GM10248 (cell line): ENCODE measurements around the gene CARS2.
A peak's percentile ranks its signal among the peaks of the same experiment; 100 is the strongest.

Experiments
- CTCF ChIA-PET: fragments of 300-600 bp; sonication (Branson Sonifier 250); formaldehyde crosslinking; extraction: SDS; loops from one replicate; lab custom pipeline; 2021; ENCODE audit warnings: antibody characterized with exemption; lab: Yijun Ruan, JAX
- POLR2A ChIA-PET: fragments of 350-650 bp; sonication (Branson Sonifier 250); formaldehyde crosslinking; extraction: SDS; loops from one replicate; lab custom pipeline; 2020; ENCODE audit warnings: antibody characterized with exemption; lab: Yijun Ruan, JAX
- DNase-seq: peaks from one replicate; pipeline ENCODE4 v3.0.0; 2012; ENCODE audit errors: extremely low spot score
- CTCF ChIP-seq: IDR thresholded peaks from 2 replicates; pipeline ENCODE4 v1.5.1; 2012; ENCODE audit warnings: mild to moderate bottlenecking, low read depth; ENCODE audit errors: extremely low read depth, missing control alignments, control extremely low read depth

The CARS2 gene

GRCh38 chr13:110646442-110647364, 59.2 kb downstream of the CARS2 start:
- no peak for DNase-seq
- TF ChIP-seq CTCF: no peak
- POLR2A ChIA-PET: interaction anchor here (0.6 to 1.1 kb wide), 2 partner anchors 69 to 70 kb away, joined by 3 to 6 read pairs; no protein-coding TSS in a partner anchor
- CTCF ChIA-PET: interaction anchor here (1.1 to 2.5 kb wide), 3 partner anchors 8 to 171 kb away, joined by 3 to 13 read pairs (median 4); no protein-coding TSS in a partner anchor

GRCh38 chr13:110645750-110646149, 60.2 kb downstream of the CARS2 start:
- TF ChIP-seq CTCF: no peak
- CTCF ChIA-PET: interaction anchor here (1.3 to 2.5 kb wide), 6 partner anchors 14 to 172 kb away, joined by 3 to 13 read pairs (median 4); no protein-coding TSS in a partner anchor
- no peak for DNase-seq
- POLR2A ChIA-PET: interaction anchor here (0.6 to 1.1 kb wide), 2 partner anchors 70 to 71 kb away, joined by 3 to 6 read pairs; no protein-coding TSS in a partner anchor

GRCh38 chr13:110644892-110645521, 60.9 kb downstream of the CARS2 start:
- CTCF ChIA-PET: interaction anchor here (0.9 to 2.5 kb wide), 13 partner anchors 9 to 173 kb away, joined by 3 to 13 read pairs (median 3); no protein-coding TSS in a partner anchor
- DNase-seq: peak; percentile 65
- POLR2A ChIA-PET: interaction anchor here (0.9 to 1.5 kb wide), 2 partner anchors 31 to 70 kb away, joined by 3 to 8 read pairs; no protein-coding TSS in a partner anchor

GRCh38 chr13:110643768-110644421, 62.0 kb downstream of the CARS2 start:
- ChIA-PET CTCF (interaction anchor here (0.8 to 2.5 kb wide), 10 partner anchors 8 to 174 kb away, joined by 3 to 13 read pairs (median 3); no protein-coding TSS in a partner anchor), POLR2A (interaction anchor here (0.9 to 1.5 kb wide), 2 partner anchors 32 to 71 kb away, joined by 3 to 8 read pairs; no protein-coding TSS in a partner anchor)
- DNase-seq: no peak
- TF ChIP-seq CTCF: no peak

More at GRCh38 chr13:110644892-110645521, 60.9 kb downstream of the CARS2 start:
- peak; percentile 48 for TF ChIP-seq CTCF

GRCh38 chr13:110643324-110643723, 62.6 kb downstream of the CARS2 start:
- ChIA-PET CTCF (no interaction called here), POLR2A (no interaction called here)
- TF ChIP-seq CTCF: no peak
- DNase-seq: no peak
